Endodermal cell (in vitro differentiated cells): Measurements from ENCODE around the gene ZNF501. TPM values are rescaled to one million over a fixed set of nuclear protein-coding genes. Genes with fewer than 3 reads are reported as not detected.

Experiments used
- DNase-seq: peaks from one replicate; pipeline ENCODE4 v3.0.0-alpha.2; 2017
- H3K27ac ChIP-seq: 2 replicates; pipeline ENCODE4 v1.5.1; 2013; ENCODE audit warnings: mild to moderate bottlenecking, low read depth, low read length, moderate library complexity
- H3K27me3 ChIP-seq: 2 replicates; pipeline ENCODE4 v1.6.1; 2013; ENCODE audit warnings: mild to moderate bottlenecking, low read length, moderate library complexity; ENCODE audit not compliant: insufficient read depth, control insufficient read depth, poor library complexity, severe bottlenecking
- H3K36me3 ChIP-seq: 2 replicates; pipeline ENCODE4 v1.7.0; 2013; ENCODE audit warnings: mild to moderate bottlenecking, low read length, moderate library complexity; ENCODE audit not compliant: control insufficient read depth, insufficient read depth
- H3K4me1 ChIP-seq: one replicate; pipeline ENCODE4 v1.7.0; 2013; ENCODE audit warnings: low read length; ENCODE audit not compliant: control insufficient read depth, insufficient read depth
- H3K4me3 ChIP-seq: 2 replicates; pipeline ENCODE4 v1.5.1; 2013; ENCODE audit warnings: mild to moderate bottlenecking, low read length, moderate library complexity
- H3K9ac ChIP-seq: 2 replicates; pipeline ENCODE4 v1.6.1; 2013; ENCODE audit warnings: mild to moderate bottlenecking, low read length, moderate library complexity; ENCODE audit not compliant: poor library complexity, severe bottlenecking; ENCODE audit errors: extremely low read depth
- H3K9me3 ChIP-seq: 2 replicates; pipeline ENCODE4 v1.6.1; 2013; ENCODE audit warnings: mild to moderate bottlenecking, low read length, moderate library complexity; ENCODE audit not compliant: control insufficient read depth
- H3K27ac Mint-ChIP-seq: 2 replicates; pipeline ENCODE4 v1.8.0; 2020; ENCODE audit warnings: mixed read lengths
- H3K27me3 Mint-ChIP-seq: 2 replicates; pipeline ENCODE4 v1.8.0; 2021; ENCODE audit warnings: mild to moderate bottlenecking, mixed read lengths; ENCODE audit not compliant: insufficient read depth
- H3K36me3 Mint-ChIP-seq: 2 replicates; pipeline ENCODE4 v1.8.0; 2020; ENCODE audit warnings: low read depth, mixed read lengths
- H3K4me1 Mint-ChIP-seq: 2 replicates; pipeline ENCODE4 v1.8.0; 2020; ENCODE audit warnings: mixed read lengths
- H3K4me3 Mint-ChIP-seq: 2 replicates; pipeline ENCODE4 v1.8.0; 2020; ENCODE audit warnings: mild to moderate bottlenecking, moderate library complexity, mixed read lengths
- H3K9me3 Mint-ChIP-seq: 2 replicates; pipeline ENCODE4 v1.8.0; 2020; ENCODE audit warnings: mild to moderate bottlenecking, mixed read lengths
- WGBS, 2 experiments: methylation state at CpG; one replicate each; pipeline versions ENCODE4 v1.1.5 to v1.1.7; 2013; ENCODE audit warnings: missing lambda C conversion rate in 2 of 2, mixed read lengths in 1 of 2; ENCODE audit not compliant: insufficient coverage in 1 of 2, insufficient read length in 1 of 2; 5-methylcytosine and 5-hydroxymethylcytosine counted together
- total RNA-seq, 2 donors: library from RNA; stranded (reverse); fragmentation: NEBNext Ultra II Directional in 1 of 2; extraction: Animal tissue kit (Norgen Biotek cat#: 25700) in 1 of 2; gene quantifications; 2 replicates in 1 of 2; 3 replicates in 1 of 2; pipeline ENCODE4 v1.2.1, GENCODE V29; 2021
- TF ChIP-seq, protein P1 (sequence below): fragments of 200-600 bp; sonication (generic); conservative IDR thresholded peaks from 2 replicates; pipeline ENCODE4 v1.5.0; 2021; ENCODE audit warnings: antibody characterized with exemption, mild to moderate bottlenecking

ZNF501 gene
- total RNA-seq, 2 donors from 2014 or later, result 5.3 to 6.6 TPM

DNA sequence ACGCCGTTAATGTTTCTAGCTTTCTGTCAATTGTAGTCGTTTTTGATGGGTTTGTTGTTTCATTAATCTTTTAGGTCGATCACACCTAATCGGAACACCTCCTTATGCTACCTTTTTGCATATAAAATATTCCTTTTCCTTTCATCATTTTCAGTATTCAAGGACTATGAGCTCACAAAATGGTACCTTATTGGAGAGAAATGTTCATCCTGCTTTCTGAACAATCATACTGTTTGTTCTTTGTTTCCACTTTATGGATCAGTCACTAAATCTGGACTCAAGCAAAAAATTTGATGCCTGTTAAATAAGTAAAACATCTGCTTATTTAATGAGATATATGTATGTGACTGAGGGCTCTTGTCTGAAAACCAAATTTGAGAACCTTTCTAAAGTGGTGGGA lies 33.3 kb downstream of the ZNF501 start:
- DNase-seq, result no peak
- WGBS, 2 experiments, result 20 to 43% methylated on average over 2 to 5 of the region's 5 CpGs
- Histone ChIP-seq H3K36me3 (peaks cover 30% of the 10 kb centered on the region), H3K9me3 (peaks cover 45% of the 10 kb centered on the region), H3K4me3 (peak overlapping the region; percentile 90), H3K27me3 (no peaks in the 10 kb centered on the region), H3K9ac (peak overlapping the region; percentile 94), H3K4me1 (no peaks in the 10 kb centered on the region), H3K27ac (no peak overlapping the region)
- no peaks in the 10 kb centered on the region for H3K27me3 Mint-ChIP-seq
- peak overlapping the region; percentile 93 for H3K4me3 Mint-ChIP-seq
- TF ChIP-seq, protein P1, sequence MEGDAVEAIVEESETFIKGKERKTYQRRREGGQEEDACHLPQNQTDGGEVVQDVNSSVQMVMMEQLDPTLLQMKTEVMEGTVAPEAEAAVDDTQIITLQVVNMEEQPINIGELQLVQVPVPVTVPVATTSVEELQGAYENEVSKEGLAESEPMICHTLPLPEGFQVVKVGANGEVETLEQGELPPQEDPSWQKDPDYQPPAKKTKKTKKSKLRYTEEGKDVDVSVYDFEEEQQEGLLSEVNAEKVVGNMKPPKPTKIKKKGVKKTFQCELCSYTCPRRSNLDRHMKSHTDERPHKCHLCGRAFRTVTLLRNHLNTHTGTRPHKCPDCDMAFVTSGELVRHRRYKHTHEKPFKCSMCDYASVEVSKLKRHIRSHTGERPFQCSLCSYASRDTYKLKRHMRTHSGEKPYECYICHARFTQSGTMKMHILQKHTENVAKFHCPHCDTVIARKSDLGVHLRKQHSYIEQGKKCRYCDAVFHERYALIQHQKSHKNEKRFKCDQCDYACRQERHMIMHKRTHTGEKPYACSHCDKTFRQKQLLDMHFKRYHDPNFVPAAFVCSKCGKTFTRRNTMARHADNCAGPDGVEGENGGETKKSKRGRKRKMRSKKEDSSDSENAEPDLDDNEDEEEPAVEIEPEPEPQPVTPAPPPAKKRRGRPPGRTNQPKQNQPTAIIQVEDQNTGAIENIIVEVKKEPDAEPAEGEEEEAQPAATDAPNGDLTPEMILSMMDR, result no peak
- H3K9me3 Mint-ChIP-seq, result peaks cover 41% of the 10 kb centered on the region
- H3K27ac Mint-ChIP-seq, result peak overlapping the region; percentile 99
- H3K36me3 Mint-ChIP-seq, result peaks cover 57% of the 10 kb centered on the region
- H3K4me1 Mint-ChIP-seq, result peaks cover 5% of the 10 kb centered on the region

DNA sequence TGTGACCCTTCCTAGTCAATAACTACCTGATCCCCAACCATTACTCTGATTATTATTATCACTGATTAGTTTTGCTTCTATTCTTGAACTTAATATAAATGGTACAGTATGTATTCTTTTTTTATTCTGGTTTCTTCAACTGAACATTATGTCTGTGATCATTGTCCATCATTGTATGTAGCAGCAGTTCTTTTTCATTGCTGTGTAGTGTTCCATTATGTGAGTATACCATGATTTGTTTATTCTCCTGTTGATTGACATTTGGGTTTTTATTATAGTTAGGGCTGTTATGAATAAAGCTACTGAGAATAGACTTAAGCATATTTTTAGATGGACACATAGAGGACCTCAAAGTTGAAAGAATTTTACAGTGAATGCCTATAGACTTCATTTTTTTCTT lies 34.8 kb downstream of the ZNF501 start:
- TF ChIP-seq, protein P1, result no peak
- Mint-ChIP-seq H3K27ac (no peak overlapping the region), H3K4me3 (no peak overlapping the region), H3K36me3 (peaks cover 57% of the 10 kb centered on the region), H3K9me3 (peaks cover 37% of the 10 kb centered on the region), H3K4me1 (peaks cover 5% of the 10 kb centered on the region), H3K27me3 (no peaks in the 10 kb centered on the region)
- H3K36me3 ChIP-seq, result peaks cover 18% of the 10 kb centered on the region
- no peak for DNase-seq
- no peaks in the 10 kb centered on the region for H3K27me3 ChIP-seq
- no peak overlapping the region for H3K4me3 ChIP-seq
- peaks cover 39% of the 10 kb centered on the region for H3K9me3 ChIP-seq
- no peak overlapping the region for H3K9ac ChIP-seq
- no peaks in the 10 kb centered on the region for H3K4me1 ChIP-seq
- no peak overlapping the region for H3K27ac ChIP-seq

DNA sequence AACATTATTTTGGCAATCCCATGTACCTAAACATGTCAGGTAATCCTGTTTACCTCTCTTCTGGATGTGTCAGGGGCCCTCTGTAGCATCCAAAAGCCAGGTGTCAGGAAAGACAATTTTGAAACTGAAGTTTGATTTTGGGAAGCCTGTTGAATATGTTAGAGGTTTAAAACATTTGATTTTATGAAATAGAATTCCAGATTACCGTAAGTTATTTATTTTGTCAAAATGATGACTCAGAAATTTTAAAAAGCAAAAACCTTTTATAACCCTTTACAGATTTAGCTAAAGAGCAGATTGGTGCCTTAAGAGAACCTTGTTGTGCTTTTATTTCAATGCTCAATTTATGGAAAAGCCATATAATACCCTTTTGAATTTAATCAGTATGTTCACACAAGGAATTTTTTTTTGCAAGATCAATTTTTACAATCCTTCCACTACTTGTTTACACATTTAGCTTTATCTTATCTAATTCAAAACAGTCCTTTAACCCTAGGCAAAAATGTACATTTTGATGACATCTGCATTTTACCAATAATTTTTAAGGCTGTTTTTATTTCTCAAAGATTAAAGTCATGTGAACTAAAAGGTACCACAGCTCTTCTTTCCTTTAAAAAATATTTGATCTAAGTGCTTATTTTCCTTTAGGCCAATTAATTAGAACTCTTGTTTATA lies 42.1 kb downstream of the ZNF501 start:
- H3K27me3 Mint-ChIP-seq, result no peaks in the 10 kb centered on the region
- H3K27me3 ChIP-seq, result no peaks in the 10 kb centered on the region
- DNase-seq, result no peak
- H3K9me3 ChIP-seq, result peaks cover 70% of the 10 kb centered on the region
- H3K9me3 Mint-ChIP-seq, result peaks cover 72% of the 10 kb centered on the region
- no peak overlapping the region for H3K27ac ChIP-seq
- H3K9ac ChIP-seq, result no peak overlapping the region
- no peak overlapping the region for H3K4me3 Mint-ChIP-seq
- TF ChIP-seq, protein P1, result no peak
- peak overlapping the region; percentile 66 for H3K4me3 ChIP-seq
- WGBS, 2 experiments, result 100% methylated on average over 1 of the region's 1 CpG; no CpG with 5 or more reads in 1 of the 2 experiments
- no peaks in the 10 kb centered on the region for H3K4me1 Mint-ChIP-seq
- peaks cover 90% of the 10 kb centered on the region for H3K36me3 Mint-ChIP-seq
- peaks cover 36% of the 10 kb centered on the region for H3K36me3 ChIP-seq
- no peak overlapping the region for H3K27ac Mint-ChIP-seq
- no peaks in the 10 kb centered on the region for H3K4me1 ChIP-seq
